ENCODE data around the gene RAB5B.

- TF ChIP-seq CTCF (IDR thresholded peaks at IDR 0.05) (no peak), POLR2A (IDR thresholded peaks at IDR 0.05) (no peak)
These were observed 8.6 kb downstream of the RAB5B start for GRCh38 chr12:55982319-55982936.
